GM21723 (cell line): ENCODE results near the gene DHRSX.
"Not testable (repeated sequence)": the region's sequence is repeated elsewhere in the genome, so short reads cannot be mapped to it uniquely, and the experiment has no call there.

Source experiments
- ATAC-seq: cut with Tn5 transposase; IDR thresholded peaks from one replicate; pipeline ENCODE4 v1.9.1; 2021; ENCODE audit warnings: mild to moderate bottlenecking, moderate library complexity; ENCODE audit not compliant: unreplicated experiment

The DHRSX gene

GRCh38 chrX:2434270-2435163 is 66.3 kb downstream of the DHRSX start:
- no peak for ATAC-seq

GRCh38 chrX:2432298-2432863 is 68.4 kb downstream of the DHRSX start:
- no peak for ATAC-seq

GRCh38 chrX:2430265-2430825 is 70.4 kb downstream of the DHRSX start:
- ATAC-seq, result no peak

- no peak for ATAC-seq
These were observed 73.0 kb downstream of the DHRSX start for GRCh38 chrX:2427737-2428136.

- no peak for ATAC-seq
These were observed 73.6 kb downstream of the DHRSX start for GRCh38 chrX:2427147-2427546.

GRCh38 chrX:2426289-2426882 is 74.4 kb downstream of the DHRSX start:
- ATAC-seq, result no peak

GRCh38 chrX:2425286-2426071 is 75.3 kb downstream of the DHRSX start:
- no peak for ATAC-seq

- ATAC-seq, result no peak
These were observed 76.5 kb downstream of the DHRSX start for GRCh38 chrX:2424317-2424716.

- no peak for ATAC-seq
These were observed 76.9 kb downstream of the DHRSX start for GRCh38 chrX:2423899-2424298.

- ATAC-seq, result no peak
These were observed 77.5 kb downstream of the DHRSX start for GRCh38 chrX:2423282-2423681.

- not testable (repeated sequence) for ATAC-seq
These were observed 81.4 kb downstream of the DHRSX start for GRCh38 chrX:2419418-2419817.

- no peak for ATAC-seq
These were observed 82.8 kb downstream of the DHRSX start for GRCh38 chrX:2418000-2418399.

GRCh38 chrX:2416851-2417604 is 83.7 kb downstream of the DHRSX start:
- no peak for ATAC-seq

- ATAC-seq, result no peak
These were observed 86.4 kb downstream of the DHRSX start for GRCh38 chrX:2414384-2414783.

GRCh38 chrX:2413969-2414368 is 86.8 kb downstream of the DHRSX start:
- ATAC-seq, result no peak

- ATAC-seq, result no peak
These were observed 88.6 kb downstream of the DHRSX start for GRCh38 chrX:2412131-2412530.

GRCh38 chrX:2410279-2411020 is 90.3 kb downstream of the DHRSX start:
- no peak for ATAC-seq

- ATAC-seq, result no peak
These were observed 91.0 kb downstream of the DHRSX start for GRCh38 chrX:2409796-2410195.

- no peak for ATAC-seq
These were observed 91.9 kb downstream of the DHRSX start for GRCh38 chrX:2408856-2409255.
